Testis (tissue), 3 donors: ENCODE results near the gene KCNT2. TPM values are rescaled to one million over a fixed set of nuclear protein-coding genes. Genes with fewer than 3 reads are reported as not detected.

Experiments
- DNase-seq: peaks from one replicate; pipeline ENCODE4 v3.0.0-alpha.2; 2019
- H3K27ac ChIP-seq, 2 donors: fragments of 200-600 bp; sonication (generic); one replicate each; pipeline ENCODE4 v1.5.1; 2019
- H3K27me3 ChIP-seq: fragments of 200-600 bp; sonication (generic); one replicate; pipeline ENCODE4 v1.5.1; 2019
- H3K36me3 ChIP-seq: fragments of 200-600 bp; sonication (generic); one replicate; pipeline ENCODE4 v1.5.1; 2017; ENCODE audit warnings: low read depth; ENCODE audit errors: missing control alignments
- H3K4me1 ChIP-seq: fragments of 200-600 bp; sonication (generic); one replicate; pipeline ENCODE4 v1.5.1; 2019
- H3K4me3 ChIP-seq, 2 donors: fragments of 200-600 bp; sonication (generic); one replicate each; pipeline ENCODE4 v1.5.1; 2017 to 2019
- H3K9me3 ChIP-seq: fragments of 200-600 bp; sonication (generic); one replicate; pipeline ENCODE4 v1.5.1; 2017
- POLR2A ChIP-seq: fragments of 450-650 bp; IDR thresholded peaks from one replicate; pipeline ENCODE4 v1.6.1; 2017; ENCODE audit warnings: antibody characterized with exemption, mild to moderate bottlenecking, moderate library complexity
- WGBS, 2 donors: methylation state at CpG; one replicate each; pipeline ENCODE4 v1.1.5; 2018; 5-methylcytosine and 5-hydroxymethylcytosine counted together
- intact Hi-C: fragments of 100-400 bp; cut with DNase I; formaldehyde crosslinking; loops from one replicate; pipeline ENCODE4 v1.15.1; 2023; ENCODE audit warnings: low total_unique reads
- polyA plus RNA-seq: library from polyadenylated mRNA; stranded (reverse); fragments of 350-450 nt; fragmentation: Illumina TruSeq; extraction: RNeasy Lipid Tissue Mini Kit (QIAGEN cat#74804); gene quantifications from one replicate; pipeline ENCODE4 v1.2.3, GENCODE V29; 2014; ENCODE audit warnings: low read depth, low replicate concordance; ENCODE audit not compliant: insufficient read depth
- total RNA-seq, 2 donors: library from RNA; depleted of rRNA; stranded (reverse); fragments of >200 nt; gene quantifications; one replicate each; pipeline ENCODE4 v1.2.3, GENCODE V29; 2016
- TF ChIP-seq, protein P1 (sequence below), 3 experiments: fragments of 450-650 bp in 2 of 3; fragments of 200-600 bp in 1 of 3; sonication (generic) in 1 of 3; IDR thresholded peaks; one replicate each; pipeline ENCODE4 v1.5.1; 2016 to 2019; ENCODE audit warnings: antibody characterized with exemption in 3 of 3, mild to moderate bottlenecking in 2 of 3, moderate library complexity in 1 of 3

KCNT2 gene
- total and polyA plus RNA-seq, 3 donors from 2014 or later: 2.7 to 3.9 (median 3.2) TPM

DNA sequence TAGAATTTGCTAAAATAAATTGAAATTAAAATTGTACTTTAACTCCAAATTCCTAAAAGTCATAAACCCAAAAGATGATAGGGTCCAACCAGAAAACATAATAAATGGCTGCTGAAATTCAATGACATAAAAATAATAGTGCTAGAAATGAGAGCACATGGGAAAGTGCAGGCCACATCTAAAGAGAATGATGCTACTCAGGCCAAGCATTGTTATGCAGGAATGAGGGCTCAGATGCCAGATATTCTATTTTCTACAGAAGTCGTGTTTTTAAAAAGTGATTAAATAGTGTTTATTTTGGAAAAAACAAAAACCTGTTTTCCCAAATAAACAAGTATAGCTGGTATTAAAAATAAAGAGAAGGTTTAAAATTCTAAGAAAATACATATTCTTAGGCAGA, 234.4 kb downstream of the KCNT2 start:
- Histone ChIP-seq H3K27ac (no peak overlapping the region), H3K27me3 (no peaks in the 10 kb centered on the region), H3K4me3 (no peak overlapping the region), H3K9me3 (no peaks in the 10 kb centered on the region), H3K4me1 (no peaks in the 10 kb centered on the region), H3K36me3 (no peaks in the 10 kb centered on the region)
- DNase-seq: no peak
- 50 to 52% methylated on average over 1 of the region's 1 CpG for WGBS, 2 donors
- intact Hi-C loops: no loop called here
- TF ChIP-seq POLR2A: no peak
- TF ChIP-seq, protein P1, sequence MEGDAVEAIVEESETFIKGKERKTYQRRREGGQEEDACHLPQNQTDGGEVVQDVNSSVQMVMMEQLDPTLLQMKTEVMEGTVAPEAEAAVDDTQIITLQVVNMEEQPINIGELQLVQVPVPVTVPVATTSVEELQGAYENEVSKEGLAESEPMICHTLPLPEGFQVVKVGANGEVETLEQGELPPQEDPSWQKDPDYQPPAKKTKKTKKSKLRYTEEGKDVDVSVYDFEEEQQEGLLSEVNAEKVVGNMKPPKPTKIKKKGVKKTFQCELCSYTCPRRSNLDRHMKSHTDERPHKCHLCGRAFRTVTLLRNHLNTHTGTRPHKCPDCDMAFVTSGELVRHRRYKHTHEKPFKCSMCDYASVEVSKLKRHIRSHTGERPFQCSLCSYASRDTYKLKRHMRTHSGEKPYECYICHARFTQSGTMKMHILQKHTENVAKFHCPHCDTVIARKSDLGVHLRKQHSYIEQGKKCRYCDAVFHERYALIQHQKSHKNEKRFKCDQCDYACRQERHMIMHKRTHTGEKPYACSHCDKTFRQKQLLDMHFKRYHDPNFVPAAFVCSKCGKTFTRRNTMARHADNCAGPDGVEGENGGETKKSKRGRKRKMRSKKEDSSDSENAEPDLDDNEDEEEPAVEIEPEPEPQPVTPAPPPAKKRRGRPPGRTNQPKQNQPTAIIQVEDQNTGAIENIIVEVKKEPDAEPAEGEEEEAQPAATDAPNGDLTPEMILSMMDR (IDR thresholded peaks at IDR 0.05): no peak

GRCh38 chr1:196372896-196373536, 235.2 kb downstream of the KCNT2 start:
- Histone ChIP-seq H3K9me3 (no peaks in the 10 kb centered on the region), H3K36me3 (no peaks in the 10 kb centered on the region), H3K4me1 (no peaks in the 10 kb centered on the region), H3K27ac (no peak overlapping the region), H3K4me3 (no peak overlapping the region), H3K27me3 (no peaks in the 10 kb centered on the region)
- DNase-seq: no peak
- intact Hi-C loops: no loop called here
- TF ChIP-seq, protein P1 (IDR thresholded peaks at IDR 0.05): peak in 1 of 3 experiments; percentile 53
- no peak for TF ChIP-seq POLR2A
- WGBS, 2 donors: 79 to 80% methylated on average over 2 of the region's 2 CpGs

- WGBS, 2 donors: 92 to 93% methylated on average over 3 of the region's 3 CpGs
- no peaks in the 10 kb centered on the region for H3K36me3 ChIP-seq
- no peaks in the 10 kb centered on the region for H3K9me3 ChIP-seq
- no peak overlapping the region for H3K4me3 ChIP-seq
- no peak for DNase-seq
- intact Hi-C loops: no loop called here
- H3K4me1 ChIP-seq: no peaks in the 10 kb centered on the region
- H3K27ac ChIP-seq: no peak overlapping the region
- H3K27me3 ChIP-seq: no peaks in the 10 kb centered on the region
- no peak for TF ChIP-seq POLR2A
- TF ChIP-seq, protein P1 (IDR thresholded peaks at IDR 0.05): no peak
These were observed 240.4 kb downstream of the KCNT2 start for GRCh38 chr1:196367838-196368237.

GRCh38 chr1:196366817-196367495, 241.3 kb downstream of the KCNT2 start:
- Histone ChIP-seq H3K27ac (no peak overlapping the region), H3K9me3 (no peaks in the 10 kb centered on the region), H3K36me3 (no peaks in the 10 kb centered on the region), H3K27me3 (no peaks in the 10 kb centered on the region), H3K4me3 (no peak overlapping the region), H3K4me1 (no peaks in the 10 kb centered on the region)
- WGBS, 2 donors: 75 to 83% methylated on average over 5 of the region's 5 CpGs
- TF ChIP-seq, protein P1 (IDR thresholded peaks at IDR 0.05): no peak
- no peak for TF ChIP-seq POLR2A
- intact Hi-C loops: no loop called here
- DNase-seq: no peak
